Adrenal gland (tissue), 19 donors: ENCODE data around the gene MICB. TPM values are rescaled to one million over a fixed set of nuclear protein-coding genes. Genes with fewer than 3 reads are reported as not detected.
"Not testable (repeated sequence)": the region's sequence is repeated elsewhere in the genome, so short reads cannot be mapped to it uniquely, and the experiment has no call there.

Source experiments
- DNase-seq, 7 donors: peaks; one replicate each; pipeline ENCODE4 v3.0.0-alpha.2; 2019 to 2020
- H3K27ac ChIP-seq, 5 donors: fragments of 200-600 bp; sonication (generic) in 4 of 5; 1 replicate in 3 of 5; 2 replicates in 2 of 5; pipeline versions ENCODE4 v1.5.1 to v1.8.0; 2016 to 2020; ENCODE audit warnings: mild to moderate bottlenecking in 1 of 5
- H3K27me3 ChIP-seq: fragments of 200-600 bp; 2 replicates; pipeline ENCODE4 v1.8.0; 2021
- H3K36me3 ChIP-seq, 2 donors: fragments of 200-600 bp; replicated peaks in 1 of 2; 1 replicate in 1 of 2; 2 replicates in 1 of 2; pipeline versions ENCODE4 v1.5.1 to v1.8.0; 2018 to 2022
- H3K4me1 ChIP-seq, 2 donors: fragments of 200-600 bp; replicated peaks in 1 of 2; 1 replicate in 1 of 2; 2 replicates in 1 of 2; pipeline versions ENCODE4 v1.5.1 to v1.8.0; 2018 to 2021
- H3K4me3 ChIP-seq, 4 donors: fragments of 200-600 bp; sonication (generic) in 3 of 4; one replicate each; pipeline ENCODE4 v1.5.1; 2016 to 2018
- H3K9me3 ChIP-seq, 3 donors: fragments of 200-600 bp; sonication (generic) in 1 of 3; replicated peaks in 1 of 3; 1 replicate in 2 of 3; 2 replicates in 1 of 3; pipeline versions ENCODE4 v1.5.1 to v1.8.0; 2016 to 2021
- CTCF ChIP-seq, 6 experiments: fragments of 450-650 bp in 4 of 6; fragments of 200-600 bp in 2 of 6; sonication (generic) in 1 of 6; IDR thresholded peaks; 1 replicate in 5 of 6; 2 replicates in 1 of 6; pipeline versions ENCODE4 v1.5.1 to v1.8.0; 2016 to 2021; ENCODE audit warnings: antibody characterized with exemption in 6 of 6, mild to moderate bottlenecking in 2 of 6, moderate library complexity in 1 of 6
- POLR2A ChIP-seq, 2 donors: fragments of 450-650 bp; IDR thresholded peaks; one replicate each; pipeline ENCODE4 v1.6.1; 2017; ENCODE audit warnings: antibody characterized with exemption in 2 of 2, mild to moderate bottlenecking in 2 of 2, moderate library complexity in 1 of 2
- WGBS, 4 donors: extraction: QIAGEN DNeasy Blood & Tissue Kit in 2 of 4; methylation state at CpG; one replicate each; pipeline versions ENCODE4 v1.1.5 to v1.1.7; 2013 to 2017; 5-methylcytosine and 5-hydroxymethylcytosine counted together
- intact Hi-C, 2 donors: fragments of 100-400 bp; cut with DNase I; formaldehyde crosslinking; loops; one replicate each; pipeline versions ENCODE4 v1.14.1 to v1.15.0; 2022 to 2023
- long read RNA-seq, 10 donors: library from polyadenylated mRNA in 3 of 10; unstranded in 2 of 10; stranded (forward) in 1 of 10; transcript quantifications; one replicate each; pipeline ENCODE4 v2.0.0 and lab custom pipeline, GENCODE V29; 2021 to 2026
- polyA plus RNA-seq, 3 donors: library from polyadenylated mRNA; stranded (reverse); fragments of 200-250 nt in 2 of 3; fragments of 350-450 nt in 1 of 3; fragmentation: Illumina TruSeq in 1 of 3; extraction: RNeasy Lipid Tissue Mini Kit (QIAGEN cat#74804) in 1 of 3; gene quantifications; one replicate each; pipeline ENCODE4 v1.2.3, GENCODE V29; 2013 to 2014
- total RNA-seq, 9 donors: library from RNA; depleted of rRNA in 4 of 9; stranded (reverse); fragments of >200 nt in 4 of 9; fragments of 120-200 nt in 1 of 9; fragmentation: NEBNext Ultra II Directional in 1 of 9; extraction: Animal tissue kit (Norgen Biotek cat#: 25700) in 1 of 9; gene quantifications; one replicate each; pipeline versions ENCODE4 v1.1.0 to v1.2.4, GENCODE V29; 2013 to 2023
- donor health status: healthy with polysubstance abuse.
- donor health status: Bipolar disorder and iron deficiency.
- donor health status: DM: yes; HTN: yes; CAD: no.
- donor health status: DM: no; HTN: no; CAD: no.
- donor health status: DM: no; HTN: no; CAD: no.
- donor health status: DM: yes; HTN: yes; CAD: no.

The MICB gene
- 1 to 10 TPM; 1.1 to 3.3 (median 3.0) TPM for total RNA-seq
- polyA plus RNA-seq = 1 to 10 TPM in 2 of 3 donors, under 1 TPM in 1; 0.57 to 3.0 (median 2.7) TPM
- long read RNA-seq, donor 1, partial matches to known transcripts = 273 of 334 reads
- long read RNA-seq, donor 1, other reads (novel, unspliced or antisense) = 61 of 334 reads
- long read RNA-seq, donor 2 = 0 reads
- long read RNA-seq, donor 3 = 0 reads
- long read RNA-seq, donor 4, partial matches to known transcripts = 0 of 2 reads
- long read RNA-seq, donor 4, other reads (novel, unspliced or antisense) = 0 of 2 reads
- long read RNA-seq, donor 5, partial matches to known transcripts = 0 of 1 reads
- long read RNA-seq, donor 5, other reads (novel, unspliced or antisense) = 0 of 1 reads
- long read RNA-seq, donor 6, partial matches to known transcripts = 1 of 2 reads
- long read RNA-seq, donor 6, other reads (novel, unspliced or antisense) = 1 of 2 reads
- long read RNA-seq, donor 7 = 0 reads
- long read RNA-seq, donor 8, partial matches to known transcripts = 300 of 362 reads
- long read RNA-seq, donor 8, other reads (novel, unspliced or antisense) = 62 of 362 reads
- long read RNA-seq, donor 9 = 0 reads
- long read RNA-seq, donor 10 = 0 reads

- 1 to 2% (median 1%) methylated on average over 36 to 64 of the region's 64 CpGs for WGBS, 4 donors
- intact Hi-C loops = loop anchor here (5.0 to 10.0 kb wide), 2 partner anchors 39 to 97 kb away; partner anchors contain the start of gene NCR3 (in 1 of the 2)
- Histone ChIP-seq H3K27me3 (no peaks in the 10 kb centered on the region), H3K4me3 (peak within 1 kb of the TSS in 3 of 4 donors; percentile 29 to 68 (median 40)), H3K9me3 (no peaks in the 10 kb centered on the region), H3K36me3 (no peaks in the 10 kb centered on the region), H3K4me1 (peaks cover 0 to 9% of the 10 kb centered on the region in 2 donors), H3K27ac (peak within 1 kb of the TSS in 2 of 5 donors; percentile 42)
- DNase-seq = peak; percentile 70 to 89 (median 80)
- TF ChIP-seq CTCF (IDR thresholded peaks at IDR 0.05) (peak in 2 of 6 experiments; percentile 13 to 35), POLR2A (IDR thresholded peaks at IDR 0.05) (peak in 1 of 2 donors; percentile 40)
These were observed at the start of gene MICB for GRCh38 chr6:31497531-31498476. Gene MICB, plus strand, starts transcription at chr6:31498145. Its CDS starts 49 bp downstream, at chr6:31498194.

- Histone ChIP-seq H3K27ac (no peak overlapping the region), H3K27me3 (no peaks in the 10 kb centered on the region), H3K36me3 (no peaks in the 10 kb centered on the region), H3K4me3 (no peak overlapping the region), H3K4me1 (no peaks in the 10 kb centered on the region), H3K9me3 (no peaks in the 10 kb centered on the region)
- no peak for DNase-seq
- TF ChIP-seq POLR2A (IDR thresholded peaks at IDR 0.05) (no peak), CTCF (IDR thresholded peaks at IDR 0.05) (no peak)
- 63 to 77% (median 72%) methylated on average over 4 of the region's 4 CpGs for WGBS, 4 donors
- intact Hi-C loops = no loop called here
These were observed 47.2 kb upstream of the MICB start for GRCh38 chr6:31450751-31451150.

- no peak for DNase-seq
- Histone ChIP-seq H3K27me3 (no peaks in the 10 kb centered on the region), H3K4me1 (no peaks in the 10 kb centered on the region), H3K9me3 (no peaks in the 10 kb centered on the region), H3K27ac (no peak overlapping the region), H3K4me3 (no peak overlapping the region), H3K36me3 (no peaks in the 10 kb centered on the region)
- intact Hi-C loops = no loop called here
- TF ChIP-seq POLR2A (IDR thresholded peaks at IDR 0.05) (no peak), CTCF (IDR thresholded peaks at IDR 0.05) (no peak)
These were observed 45.1 kb upstream of the MICB start for GRCh38 chr6:31452859-31453258.

- Histone ChIP-seq H3K27me3 (no peaks in the 10 kb centered on the region), H3K27ac (no peak overlapping the region), H3K36me3 (no peaks in the 10 kb centered on the region), H3K4me1 (no peaks in the 10 kb centered on the region), H3K4me3 (no peak overlapping the region), H3K9me3 (no peaks in the 10 kb centered on the region)
- intact Hi-C loops = no loop called here
- 59 to 82% (median 62%) methylated on average over 2 of the region's 2 CpGs for WGBS, 4 donors
- no peak for DNase-seq
- TF ChIP-seq CTCF (IDR thresholded peaks at IDR 0.05) (no peak), POLR2A (IDR thresholded peaks at IDR 0.05) (no peak)
These were observed 44.7 kb upstream of the MICB start for GRCh38 chr6:31453259-31453658.

GRCh38 chr6:31459864-31460263 lies 38.1 kb upstream of the MICB start:
- H3K27ac ChIP-seq, intact Hi-C loops, DNase-seq, H3K36me3 ChIP-seq, H3K4me3 ChIP-seq, H3K9me3 ChIP-seq, H3K27me3 ChIP-seq: not testable (repeated sequence)
- peaks cover 18 to 19% of the 10 kb centered on the region in 2 donors for H3K4me1 ChIP-seq
- WGBS, 4 donors = 83 to 86% (median 83%) methylated on average over 5 of the region's 5 CpGs
